Colon (tissue), 2 donors: ENCODE measurements around the gene PLA2G12B.

Source experiments
- FAIRE-seq: peaks from 2 replicates; lab custom pipeline; 2012; peaks lifted over from hg19 to GRCh38; lab: Jason Lieb, UNC
- donor health status: control.
- donor health status: control.

Gene PLA2G12B

DNA sequence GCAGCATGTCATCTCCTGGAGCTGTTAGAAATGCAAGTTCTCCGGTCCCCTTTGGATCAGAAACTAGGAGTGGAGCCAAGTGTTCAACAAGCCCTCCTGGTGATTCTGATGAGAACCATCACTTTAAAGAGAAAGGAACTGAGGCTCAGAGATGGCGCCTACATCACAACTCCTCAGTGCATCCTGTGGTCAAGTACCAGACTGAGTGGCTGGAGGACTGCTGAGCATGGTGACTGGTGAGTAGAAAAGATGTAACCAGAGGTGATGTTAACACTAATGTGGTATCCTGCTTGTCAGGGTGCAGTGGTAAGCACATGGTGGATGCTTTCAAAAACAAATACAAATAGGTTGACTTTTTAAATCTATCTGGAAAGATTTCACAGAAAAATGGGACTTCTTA is 64.5 kb downstream of the PLA2G12B start:
- FAIRE-seq, result no peak

DNA sequence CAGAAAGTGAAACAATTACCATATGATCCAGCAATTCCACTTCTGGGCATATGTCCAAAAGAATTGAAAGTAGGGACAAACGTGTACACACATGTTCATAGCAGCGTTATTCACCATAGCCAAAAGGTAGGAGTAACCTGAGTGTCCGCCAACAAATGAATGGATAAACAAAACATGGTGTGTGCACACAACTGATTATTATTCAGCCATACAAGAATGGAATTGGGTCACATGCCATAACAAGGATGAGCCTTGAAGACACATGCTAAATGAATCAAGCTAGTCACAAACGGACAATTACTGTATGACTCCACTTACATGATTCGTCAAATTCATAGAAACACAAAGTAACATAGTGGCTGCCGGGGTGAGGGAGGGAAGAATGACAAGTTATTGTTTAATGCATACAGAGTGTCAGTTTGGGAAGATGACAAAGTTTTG is 65.2 kb downstream of the PLA2G12B start:
- no peak for FAIRE-seq

DNA sequence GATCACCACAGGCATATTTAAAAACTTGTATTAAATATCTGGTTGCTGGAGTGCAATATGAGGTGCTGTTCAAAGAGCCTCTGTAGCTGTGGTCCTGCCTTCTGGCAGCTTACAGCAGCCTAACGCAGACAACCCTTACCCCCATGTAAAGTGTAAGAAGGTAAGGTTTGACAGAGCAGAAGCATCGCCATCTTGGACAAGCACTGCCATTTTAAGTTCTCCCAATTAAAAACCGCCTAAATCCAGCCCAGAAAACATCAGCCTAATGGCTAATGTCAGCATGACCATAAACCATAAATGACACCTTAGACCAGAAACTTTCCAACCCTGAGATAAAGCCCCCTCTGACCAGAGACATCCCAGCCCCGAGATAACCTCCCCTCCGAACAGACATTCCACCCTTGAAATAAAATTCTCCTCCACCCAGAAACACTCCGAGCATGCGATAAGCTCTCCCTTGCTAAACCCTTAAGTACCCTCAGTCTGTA is 66.4 kb downstream of the PLA2G12B start:
- no peak for FAIRE-seq

- FAIRE-seq, result no peak
These were observed 67.6 kb downstream of the PLA2G12B start for GRCh38 chr10:72887043-72887442.

DNA sequence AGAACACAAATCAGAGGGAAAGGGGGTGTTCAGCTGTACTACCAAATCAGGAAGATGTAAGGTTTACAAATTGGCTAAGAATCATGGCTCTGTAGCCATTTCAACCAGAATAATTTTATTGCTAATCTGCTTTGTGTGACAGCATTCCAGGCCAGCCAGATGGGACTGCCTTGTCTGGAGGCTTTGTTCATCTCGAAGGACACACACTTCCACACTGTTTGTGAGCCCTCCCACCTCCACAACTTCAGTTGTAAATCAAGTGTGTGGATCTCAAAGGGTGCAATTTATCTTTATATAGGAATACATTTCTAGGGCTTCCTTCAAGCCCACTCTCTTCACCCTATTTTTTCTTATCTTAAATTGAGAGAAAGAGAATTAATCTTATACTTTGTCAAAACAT is 68.0 kb downstream of the PLA2G12B start:
- FAIRE-seq, result no peak

DNA sequence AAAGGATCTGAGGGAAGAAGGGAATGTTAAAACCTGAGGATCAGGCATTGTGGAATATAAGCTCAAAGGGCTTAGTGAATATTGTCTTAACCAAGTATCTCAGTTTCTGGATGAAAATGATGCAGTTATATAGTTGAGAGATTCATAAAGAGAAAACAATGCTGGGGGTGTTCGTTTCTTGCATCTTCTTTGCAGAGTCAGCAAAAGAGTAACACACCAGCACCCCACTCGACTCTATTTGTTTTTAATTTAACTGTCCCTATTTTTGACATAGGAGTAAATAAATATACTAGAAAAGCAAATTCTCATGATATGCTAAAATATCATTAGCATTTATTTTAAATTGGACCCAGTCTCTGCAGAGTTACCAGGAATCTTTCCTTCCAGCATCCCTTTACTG is 68.7 kb downstream of the PLA2G12B start:
- no peak for FAIRE-seq
